Stimulated activated CD8-positive, alpha-beta memory T cell treated with anti-CD3 and anti-CD28 coated beads, Interleukin-4, amount 100 ng/mL, for 24 hours (primary cell): ENCODE results near the gene UMAD1.

ENCODE experiments used
- DNase-seq: peaks from one replicate; pipeline ENCODE4 v3.0.0-alpha.2; 2020; ENCODE audit warnings: low read depth

Gene UMAD1

GRCh38 chr7:7693881-7694280 lies 53.3 kb downstream of the UMAD1 start:
- DNase-seq = no peak

GRCh38 chr7:7694542-7694941 lies 54.0 kb downstream of the UMAD1 start:
- DNase-seq = no peak

GRCh38 chr7:7695111-7695817 lies 54.7 kb downstream of the UMAD1 start:
- no peak for DNase-seq

- no peak for DNase-seq
Measured at GRCh38 chr7:7696458-7697119, 56.0 kb downstream of the UMAD1 start.

- DNase-seq = no peak
Measured at GRCh38 chr7:7698930-7699329, 58.4 kb downstream of the UMAD1 start.

GRCh38 chr7:7699380-7699779 lies 58.8 kb downstream of the UMAD1 start:
- DNase-seq = no peak

GRCh38 chr7:7699970-7700369 lies 59.4 kb downstream of the UMAD1 start:
- no peak for DNase-seq

GRCh38 chr7:7701527-7701926 lies 61.0 kb downstream of the UMAD1 start:
- no peak for DNase-seq

- DNase-seq = no peak
Measured at GRCh38 chr7:7702826-7703225, 62.3 kb downstream of the UMAD1 start.

GRCh38 chr7:7703427-7703826 lies 62.9 kb downstream of the UMAD1 start:
- DNase-seq = no peak

GRCh38 chr7:7704867-7705266 lies 64.3 kb downstream of the UMAD1 start:
- no peak for DNase-seq

GRCh38 chr7:7705318-7705717 lies 64.8 kb downstream of the UMAD1 start:
- DNase-seq = no peak

- no peak for DNase-seq
Measured at GRCh38 chr7:7706101-7706511, 65.6 kb downstream of the UMAD1 start.

GRCh38 chr7:7706556-7707172 lies 66.1 kb downstream of the UMAD1 start:
- DNase-seq = no peak

- no peak for DNase-seq
Measured at GRCh38 chr7:7707246-7707645, 66.7 kb downstream of the UMAD1 start.

GRCh38 chr7:7707806-7708205 lies 67.3 kb downstream of the UMAD1 start:
- no peak for DNase-seq

- DNase-seq = no peak
Measured at GRCh38 chr7:7709291-7709690, 68.7 kb downstream of the UMAD1 start.

- no peak for DNase-seq
Measured at GRCh38 chr7:7710469-7710868, 69.9 kb downstream of the UMAD1 start.

GRCh38 chr7:7713730-7714129 lies 73.2 kb downstream of the UMAD1 start:
- DNase-seq = no peak

GRCh38 chr7:7718492-7718891 lies 77.9 kb downstream of the UMAD1 start, which contains the start of gene RPA3:
RPA3 (minus strand) TSS chr7:7718607; CDS start chr7:7640418, 78,189 bp downstream.
- no peak for DNase-seq

GRCh38 chr7:7719236-7719635 lies 78.7 kb downstream of the UMAD1 start:
- DNase-seq = peak; percentile 4

- no peak for DNase-seq
Measured at GRCh38 chr7:7720193-7720592, 79.6 kb downstream of the UMAD1 start.
